HG03045 (cell line): ENCODE measurements around the gene KLHL29.

Experiments
- ATAC-seq: cut with Tn5 transposase; IDR thresholded peaks from one replicate; pipeline ENCODE4 v1.9.1; 2021; ENCODE audit warnings: mild to moderate bottlenecking, moderate library complexity; ENCODE audit not compliant: unreplicated experiment

Gene KLHL29

GRCh38 chr2:23622466-23622865, 237.5 kb downstream of the KLHL29 start:
- no peak for ATAC-seq

DNA sequence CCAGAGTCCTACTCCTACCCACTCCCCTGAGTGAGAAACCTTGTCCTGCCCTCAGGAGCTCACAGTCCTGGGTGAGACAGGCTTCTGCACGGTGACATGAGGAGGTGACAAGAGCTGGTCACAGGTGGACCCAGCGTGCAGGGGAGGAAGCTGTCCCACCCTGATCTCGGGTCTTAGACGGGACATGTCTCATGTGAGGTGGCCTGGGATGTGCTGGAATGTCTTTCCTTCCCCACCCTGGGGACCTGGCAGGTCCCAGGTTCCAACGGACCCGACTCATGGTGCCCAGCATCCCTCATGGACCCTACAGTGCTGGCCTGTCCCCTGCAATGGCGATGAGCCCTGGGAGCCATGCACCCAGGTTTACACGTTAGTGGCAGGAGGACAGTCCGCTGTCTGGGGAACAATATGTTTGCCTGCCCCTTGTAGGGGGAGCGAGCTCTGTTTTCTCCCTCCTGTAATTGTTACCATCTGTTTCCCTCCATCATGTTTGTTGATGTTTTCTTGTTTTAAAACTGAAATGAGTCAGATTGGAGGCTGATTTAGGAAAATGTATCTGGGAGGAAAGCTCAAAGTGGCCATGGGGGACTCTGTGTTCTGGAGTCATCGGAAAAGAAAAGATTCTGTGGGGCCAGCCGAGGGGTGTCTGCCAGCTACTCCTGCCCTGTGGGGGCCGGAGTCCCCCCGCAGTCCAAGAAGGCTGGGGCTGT, 238.1 kb downstream of the KLHL29 start:
- ATAC-seq: no peak

DNA sequence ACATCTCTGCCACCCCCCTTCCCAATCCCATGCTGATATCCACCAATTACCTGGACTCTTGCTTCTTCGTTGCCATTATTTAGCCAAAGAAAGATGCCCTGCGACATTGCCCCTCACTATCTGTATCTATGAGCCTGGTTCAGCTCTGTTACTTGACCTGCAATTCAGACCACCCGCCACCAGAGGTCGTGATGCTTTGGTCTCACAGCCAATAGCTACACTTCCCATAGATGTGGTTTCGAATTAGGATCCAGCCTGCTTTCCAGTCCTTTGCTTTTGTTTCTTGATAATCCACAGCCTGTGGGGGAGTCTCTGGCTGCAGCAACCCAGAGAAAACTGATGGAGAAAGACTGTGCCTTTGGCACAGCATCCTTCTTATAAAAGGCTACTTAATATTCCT, 239.4 kb downstream of the KLHL29 start:
- ATAC-seq: no peak

- ATAC-seq: no peak
These were observed 239.9 kb downstream of the KLHL29 start for GRCh38 chr2:23624915-23625314.

DNA sequence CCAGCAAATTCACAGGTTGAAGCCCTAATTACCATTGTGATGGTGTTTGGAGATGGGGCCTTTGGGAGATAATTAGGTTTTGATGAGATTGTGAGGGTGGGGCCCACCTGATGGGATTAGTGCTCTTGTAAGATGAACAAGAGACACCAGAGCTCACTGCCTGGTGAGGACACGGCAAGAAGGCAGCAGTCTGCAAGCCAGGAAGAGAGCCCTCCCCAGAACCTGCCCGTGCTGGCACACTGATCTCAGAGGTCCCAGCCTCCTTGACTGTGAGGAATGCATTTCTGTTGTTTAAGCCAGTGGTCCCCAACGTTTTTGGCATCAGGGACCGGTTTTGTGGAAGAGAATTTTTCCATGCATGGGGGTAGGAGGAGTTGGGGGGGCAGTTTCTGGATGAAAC, 240.7 kb downstream of the KLHL29 start:
- no peak for ATAC-seq

DNA sequence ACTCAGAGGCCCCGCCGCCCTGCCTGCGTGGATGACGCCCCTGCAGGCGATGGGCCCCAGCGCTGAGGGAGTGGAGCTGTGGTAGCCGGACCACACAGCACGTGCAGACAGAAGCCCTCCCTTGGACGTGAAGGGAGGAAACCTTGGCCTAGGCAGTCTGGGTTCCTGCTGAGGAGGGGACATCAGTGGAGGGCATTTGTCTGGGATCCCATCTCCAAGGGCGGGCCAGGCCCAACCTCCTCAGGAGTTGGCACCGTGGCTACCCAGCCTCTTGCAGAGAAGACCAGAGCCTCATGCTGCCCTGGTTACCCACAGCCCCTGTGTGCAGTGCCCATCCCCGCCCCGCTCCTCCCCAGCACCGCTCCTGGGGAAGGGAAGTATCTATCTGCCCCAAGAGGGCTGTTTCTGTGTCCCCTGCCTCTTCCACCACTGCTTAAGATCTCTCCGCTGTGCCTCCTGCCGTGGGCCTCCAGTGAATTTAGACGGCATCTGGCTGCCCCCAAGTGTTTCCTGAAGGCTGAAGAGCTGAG, 241.8 kb downstream of the KLHL29 start:
- no peak for ATAC-seq

GRCh38 chr2:23627236-23628009, 242.4 kb downstream of the KLHL29 start:
- no peak for ATAC-seq

DNA sequence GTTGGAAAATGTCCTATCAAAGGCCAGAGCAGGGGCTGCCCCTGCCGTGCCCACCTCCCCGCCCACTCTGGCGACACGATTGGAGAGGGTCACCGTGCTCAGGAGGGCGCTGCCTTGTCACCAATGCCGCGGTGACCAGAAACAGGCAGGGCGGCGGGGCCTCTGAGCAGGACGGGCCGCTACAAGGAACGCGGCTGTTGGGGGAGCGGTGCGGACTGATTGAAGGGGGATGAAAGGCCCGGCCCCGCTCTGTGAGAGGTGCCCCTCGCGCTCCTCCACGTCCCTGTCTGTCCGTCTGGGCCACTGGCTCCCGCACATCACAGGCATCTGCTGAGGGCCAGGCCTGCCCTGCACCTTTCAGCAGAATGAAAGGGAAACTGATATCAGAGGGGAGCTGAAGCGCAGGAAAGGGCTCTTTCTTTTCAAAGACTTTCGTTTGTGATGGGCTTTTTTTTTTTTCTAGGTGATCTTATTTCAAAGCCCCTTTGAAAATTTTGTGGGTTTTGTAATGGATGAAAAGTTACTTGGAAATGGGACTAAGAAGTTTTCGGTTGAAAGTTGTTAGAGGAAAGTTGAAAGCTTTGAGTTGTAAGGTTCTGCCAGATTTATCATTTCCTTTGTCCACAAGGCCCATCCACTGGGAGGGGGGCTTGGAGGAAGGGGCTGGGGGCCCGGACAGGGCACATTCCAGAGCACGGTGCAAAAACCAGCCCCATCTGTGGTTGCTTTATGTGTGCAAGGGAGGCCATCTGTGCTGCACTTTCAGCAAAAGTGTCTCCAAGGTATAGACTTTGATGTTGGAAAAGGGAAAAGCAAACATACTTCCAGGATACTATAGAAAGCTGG, 244.2 kb downstream of the KLHL29 start:
- ATAC-seq: no peak

DNA sequence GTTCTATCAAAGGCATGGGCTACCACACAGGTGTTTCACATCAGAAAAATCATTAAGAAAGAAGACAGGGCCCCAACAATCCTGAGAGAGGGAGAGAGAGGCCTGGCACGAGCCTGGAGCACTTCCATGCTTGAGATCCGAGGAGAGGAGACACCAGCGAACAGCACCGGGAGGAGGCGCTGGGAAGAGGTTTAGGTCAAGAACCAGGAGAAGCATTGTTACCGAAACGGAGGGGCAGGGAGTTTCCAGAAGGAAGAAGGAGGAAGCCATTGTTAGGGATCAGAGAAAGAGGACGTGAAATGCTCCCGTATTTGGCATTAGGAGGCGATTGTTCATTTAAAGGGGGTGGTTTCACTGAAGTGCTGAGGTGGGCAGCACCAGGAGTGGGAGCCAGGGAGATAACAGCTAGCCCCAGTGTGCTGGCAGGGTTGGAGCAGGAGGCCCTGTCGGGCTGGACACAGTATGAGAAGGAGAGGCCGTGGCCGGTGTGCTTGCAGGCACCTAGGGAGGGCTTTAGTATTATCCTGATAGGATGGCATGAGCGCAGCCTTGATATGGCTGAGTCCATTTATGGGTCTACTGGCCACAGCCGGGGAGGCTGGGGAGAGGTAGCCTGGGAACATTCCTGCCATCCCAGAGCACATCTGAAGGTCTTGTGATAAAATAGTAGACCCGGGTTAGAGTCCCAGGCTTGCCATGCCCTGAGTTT, 244.9 kb downstream of the KLHL29 start:
- ATAC-seq: no peak

- no peak for ATAC-seq
These were observed 246.0 kb downstream of the KLHL29 start for GRCh38 chr2:23630961-23631360.

- ATAC-seq: no peak
These were observed 246.4 kb downstream of the KLHL29 start for GRCh38 chr2:23631389-23631788.

GRCh38 chr2:23632386-23632785, 247.4 kb downstream of the KLHL29 start:
- no peak for ATAC-seq

GRCh38 chr2:23632831-23633395, 247.9 kb downstream of the KLHL29 start:
- no peak for ATAC-seq

- ATAC-seq: no peak
These were observed 249.0 kb downstream of the KLHL29 start for GRCh38 chr2:23633966-23634365.

- no peak for ATAC-seq
These were observed 250.7 kb downstream of the KLHL29 start for GRCh38 chr2:23635442-23636340.

DNA sequence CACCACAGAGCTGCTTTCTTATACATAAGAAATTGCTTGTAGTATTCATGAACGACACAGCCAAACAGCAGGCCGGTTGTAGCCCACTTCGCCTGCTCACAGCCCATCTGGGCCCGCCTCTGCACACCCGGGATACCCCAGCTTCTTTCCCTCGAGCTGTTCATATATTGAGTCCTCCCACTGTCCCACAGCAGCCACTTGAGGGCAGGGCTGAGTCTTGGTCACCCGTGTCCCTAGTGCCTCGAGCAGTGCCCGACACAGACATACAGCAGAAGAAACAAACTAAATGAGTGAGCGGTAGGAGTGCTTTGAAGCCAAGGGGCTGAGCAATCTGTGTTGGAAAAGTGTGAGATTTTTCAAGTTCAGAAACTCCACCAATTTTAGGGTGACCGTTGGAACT, 251.4 kb downstream of the KLHL29 start:
- no peak for ATAC-seq

- no peak for ATAC-seq
These were observed 252.2 kb downstream of the KLHL29 start for GRCh38 chr2:23637011-23637778.

- no peak for ATAC-seq
These were observed 254.5 kb downstream of the KLHL29 start for GRCh38 chr2:23639406-23639982.
